HG02981 (cell line): ENCODE results near the gene USH2A.

Experiments
- ATAC-seq: cut with Tn5 transposase; IDR thresholded peaks from one replicate; pipeline ENCODE4 v1.9.1; 2021; ENCODE audit warnings: mild to moderate bottlenecking, moderate library complexity; ENCODE audit not compliant: unreplicated experiment

The USH2A gene

DNA sequence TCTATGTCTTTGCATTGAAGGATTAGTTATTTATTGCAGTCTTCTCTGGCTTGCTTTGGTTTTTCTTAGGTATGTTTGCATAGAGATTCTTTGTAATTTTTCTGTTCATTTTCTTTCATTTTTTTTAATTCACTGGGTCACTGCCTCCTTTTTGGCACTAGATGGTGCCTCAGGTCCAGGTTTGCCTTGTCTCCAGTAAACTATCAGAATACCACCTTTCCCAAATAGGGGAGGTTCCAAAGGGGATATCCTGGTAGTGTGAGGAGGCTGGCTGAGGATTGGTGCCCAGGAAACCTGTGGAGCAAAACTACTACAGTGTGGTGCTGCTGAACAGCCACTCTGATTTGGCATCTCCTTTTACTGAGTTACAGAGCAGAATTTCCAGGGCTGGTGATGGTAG, 599.0 kb downstream of the USH2A start:
- no peak for ATAC-seq

- no peak for ATAC-seq
These were observed 604.1 kb downstream of the USH2A start for GRCh38 chr1:215819114-215819513.

- no peak for ATAC-seq
These were observed 615.3 kb downstream of the USH2A start for GRCh38 chr1:215807911-215808436.

- ATAC-seq = no peak
These were observed 616.0 kb downstream of the USH2A start for GRCh38 chr1:215807218-215807617.

DNA sequence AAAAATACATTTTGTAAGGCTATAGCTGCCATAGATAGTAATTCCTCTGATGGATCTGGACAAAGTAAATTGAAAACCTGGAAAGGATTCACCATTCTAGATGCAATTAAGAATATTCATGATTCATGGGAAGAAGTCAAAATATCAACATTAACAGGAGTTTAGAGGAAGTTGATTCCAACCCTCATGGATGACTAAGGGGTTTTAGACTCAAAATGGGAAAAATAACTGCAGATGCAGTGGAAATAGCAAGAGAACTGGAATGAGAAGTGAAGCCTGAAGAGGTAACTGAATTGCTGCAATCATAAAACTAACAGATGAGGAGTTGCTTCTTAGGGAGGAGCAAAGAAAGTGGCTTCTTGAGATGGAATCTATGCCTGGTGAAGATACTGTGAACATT, 625.4 kb downstream of the USH2A start:
- no peak for ATAC-seq

DNA sequence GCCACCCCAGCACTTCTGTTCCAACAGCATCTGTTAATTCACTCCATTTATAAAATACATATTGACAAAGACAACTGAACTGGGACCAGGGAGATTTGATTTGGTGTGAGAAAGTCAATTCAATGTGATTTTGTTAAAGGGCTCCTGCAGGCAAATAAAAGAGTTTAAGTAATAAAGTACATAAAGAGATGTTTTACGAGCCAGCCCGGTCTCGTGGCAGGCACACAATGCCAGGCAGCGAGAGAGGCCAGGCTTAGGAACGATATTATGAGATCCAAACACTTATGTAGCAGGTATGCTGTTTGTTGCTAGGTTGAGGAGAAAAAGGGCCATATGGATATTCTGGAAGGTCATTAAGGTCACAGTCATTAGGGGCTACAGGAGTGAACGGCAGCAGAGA, 629.1 kb downstream of the USH2A start:
- ATAC-seq = no peak

- no peak for ATAC-seq
These were observed 630.1 kb downstream of the USH2A start for GRCh38 chr1:215793180-215793579.

- ATAC-seq = no peak
These were observed 630.8 kb downstream of the USH2A start for GRCh38 chr1:215792446-215792845.

- ATAC-seq = no peak
These were observed 633.3 kb downstream of the USH2A start for GRCh38 chr1:215789981-215790380.

DNA sequence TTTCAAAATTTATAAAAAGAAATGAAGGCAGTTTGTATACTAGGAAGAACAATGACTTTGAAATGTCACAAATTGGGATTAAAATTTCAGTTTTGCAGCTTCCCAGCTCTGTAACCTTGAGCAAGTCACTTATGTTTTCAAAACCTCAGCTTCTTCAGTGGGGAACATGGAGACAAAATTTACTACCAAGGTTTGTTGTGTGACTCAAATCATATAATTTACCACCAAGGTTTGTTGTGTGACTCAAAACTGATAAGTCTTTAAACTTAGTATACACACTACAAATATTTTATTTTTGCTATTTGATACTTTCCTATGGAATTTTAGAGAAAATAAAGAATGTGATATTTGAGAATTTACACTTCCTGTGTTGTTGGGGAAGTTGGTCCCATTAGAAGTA, 636.3 kb downstream of the USH2A start:
- ATAC-seq = no peak

- ATAC-seq = no peak
These were observed 642.6 kb downstream of the USH2A start for GRCh38 chr1:215780641-215781040.

- no peak for ATAC-seq
These were observed 643.1 kb downstream of the USH2A start for GRCh38 chr1:215780139-215780538.

- no peak for ATAC-seq
These were observed 643.5 kb downstream of the USH2A start for GRCh38 chr1:215779729-215780128.

DNA sequence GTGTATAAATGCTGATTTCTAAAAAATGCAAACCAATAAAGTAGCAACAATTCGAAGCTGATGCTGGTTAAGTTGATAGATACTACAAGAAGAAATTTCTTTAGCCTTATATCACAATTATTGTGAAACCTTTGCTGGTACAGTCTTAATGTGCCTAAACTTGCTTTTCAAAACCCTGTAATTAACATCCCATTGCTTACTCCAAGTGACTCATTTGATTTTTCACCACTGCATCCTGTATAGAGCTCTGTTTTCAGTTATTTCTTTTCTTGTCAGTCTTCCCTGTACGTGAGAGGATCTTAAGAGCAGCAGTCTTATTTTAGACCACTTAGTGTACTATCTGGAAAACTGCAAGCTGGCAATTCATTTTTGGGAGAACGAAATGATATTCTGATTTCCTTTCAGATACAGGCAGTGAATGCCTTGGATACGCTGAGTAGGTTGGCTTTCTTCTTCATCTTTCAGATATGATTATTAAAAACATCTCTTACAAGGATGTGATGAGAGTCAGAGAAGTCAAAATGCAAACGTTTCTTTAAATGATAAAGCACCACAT, 645.8 kb downstream of the USH2A start:
- ATAC-seq = no peak

GRCh38 chr1:215776336-215776735, 646.9 kb downstream of the USH2A start:
- ATAC-seq = no peak

DNA sequence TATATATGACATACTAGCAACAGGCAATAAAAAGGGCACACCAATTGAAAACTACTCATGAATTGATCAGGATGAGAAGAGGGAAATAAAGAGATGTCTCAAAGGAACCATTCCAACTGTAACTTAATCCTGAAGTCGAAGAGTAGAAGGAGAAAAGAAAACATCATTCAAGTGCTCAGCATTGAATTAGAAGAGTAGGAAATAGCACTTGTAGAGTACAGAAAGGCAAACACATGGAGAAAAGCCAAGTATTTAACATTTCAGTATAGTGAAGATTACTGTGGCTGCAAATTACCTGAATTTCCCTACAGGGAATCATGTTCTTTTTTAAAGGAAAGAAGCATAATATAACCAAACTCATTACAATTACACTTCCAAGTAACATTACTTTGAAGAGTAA, 651.1 kb downstream of the USH2A start:
- ATAC-seq = no peak

DNA sequence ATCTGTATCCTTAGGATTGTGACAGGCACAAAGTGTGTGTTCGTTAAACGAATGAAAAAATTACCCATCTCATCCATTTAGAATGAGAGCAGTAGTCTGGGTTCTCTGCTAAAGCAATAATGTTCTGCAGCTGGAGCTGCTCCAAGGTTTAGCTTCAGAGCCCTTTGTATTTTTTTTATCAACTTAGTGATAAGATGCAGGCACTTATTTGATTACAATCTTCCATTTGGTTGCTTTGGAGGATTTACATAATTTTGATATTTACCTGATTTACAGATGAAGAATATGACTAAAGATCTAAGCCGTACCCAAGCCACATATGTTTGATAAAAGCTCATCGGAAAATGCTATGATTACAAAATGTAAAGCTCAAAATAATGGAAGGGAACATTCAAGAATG, 654.9 kb downstream of the USH2A start:
- ATAC-seq = no peak

DNA sequence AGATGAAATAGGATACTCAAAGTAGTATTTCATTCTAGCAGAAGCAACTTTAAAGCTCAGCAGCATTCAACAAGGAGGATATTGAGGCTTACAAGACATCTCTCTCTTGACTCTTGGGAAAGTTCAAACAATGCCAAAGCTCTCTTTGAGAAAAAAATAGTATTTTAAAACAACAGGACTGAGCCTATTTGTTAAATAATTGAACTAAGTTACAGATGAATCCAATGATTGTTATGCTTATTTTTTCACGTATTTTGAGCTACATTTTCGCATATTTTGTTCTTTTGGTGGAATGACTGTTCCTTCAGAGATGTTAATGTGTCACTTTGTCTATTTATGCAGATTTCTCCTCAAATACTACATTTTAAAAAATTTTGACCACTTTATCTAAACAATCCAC, 655.5 kb downstream of the USH2A start:
- ATAC-seq = no peak

GRCh38 chr1:215766521-215766920, 656.7 kb downstream of the USH2A start:
- no peak for ATAC-seq

DNA sequence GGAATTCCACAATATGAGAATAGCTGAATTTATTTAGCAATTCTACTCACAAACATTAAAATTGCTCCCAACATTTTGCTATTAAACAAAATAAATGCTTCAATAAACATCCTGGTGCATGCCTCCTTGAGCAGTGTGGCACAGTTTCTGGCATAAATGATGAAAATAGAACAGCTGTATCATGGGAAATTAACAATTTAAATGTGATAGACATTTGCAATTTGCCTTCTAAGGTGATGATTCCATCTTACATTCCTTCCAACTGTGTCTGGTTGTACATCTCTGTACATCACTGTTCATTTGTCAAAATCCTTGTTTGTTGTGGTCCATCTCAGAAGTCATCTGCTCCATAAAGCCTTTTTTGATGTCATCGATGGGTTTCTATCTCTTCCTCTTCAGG, 657.4 kb downstream of the USH2A start:
- no peak for ATAC-seq

DNA sequence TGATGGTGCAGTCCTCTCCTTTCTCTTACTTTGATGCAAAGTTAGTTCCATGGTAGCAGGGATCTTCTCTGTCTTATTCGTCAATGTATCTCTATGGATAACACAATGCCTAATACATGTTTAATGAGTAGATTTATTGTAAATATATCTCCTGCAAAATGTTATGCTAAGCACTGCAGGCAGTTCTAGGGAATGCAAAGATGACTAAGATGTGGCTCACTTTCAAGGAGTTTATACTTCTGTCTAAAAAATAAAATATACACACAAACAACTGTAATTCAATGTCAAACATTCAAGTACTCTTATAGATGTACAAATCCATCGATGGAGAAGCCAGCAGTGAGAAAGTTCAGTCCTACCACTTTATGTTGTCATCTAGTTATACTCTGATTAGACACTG, 661.8 kb downstream of the USH2A start:
- no peak for ATAC-seq

DNA sequence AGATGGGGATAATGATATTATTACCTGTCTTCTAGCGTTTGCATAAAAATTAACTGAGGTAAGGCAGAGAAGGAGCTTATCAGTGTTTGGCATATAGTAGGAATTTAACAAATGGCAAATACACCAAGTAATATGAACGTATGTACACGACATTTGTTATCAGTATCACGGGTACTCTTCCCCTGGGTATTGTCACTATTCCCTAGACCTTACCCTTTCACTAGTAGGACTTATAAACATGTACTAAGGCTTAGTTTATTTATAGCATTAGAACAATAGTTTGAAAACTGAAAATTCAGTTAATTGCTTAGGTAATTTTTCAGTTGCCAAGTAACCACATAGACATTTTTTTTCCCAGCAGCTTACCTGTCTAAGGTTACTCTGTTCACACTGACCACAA, 669.1 kb downstream of the USH2A start:
- no peak for ATAC-seq

DNA sequence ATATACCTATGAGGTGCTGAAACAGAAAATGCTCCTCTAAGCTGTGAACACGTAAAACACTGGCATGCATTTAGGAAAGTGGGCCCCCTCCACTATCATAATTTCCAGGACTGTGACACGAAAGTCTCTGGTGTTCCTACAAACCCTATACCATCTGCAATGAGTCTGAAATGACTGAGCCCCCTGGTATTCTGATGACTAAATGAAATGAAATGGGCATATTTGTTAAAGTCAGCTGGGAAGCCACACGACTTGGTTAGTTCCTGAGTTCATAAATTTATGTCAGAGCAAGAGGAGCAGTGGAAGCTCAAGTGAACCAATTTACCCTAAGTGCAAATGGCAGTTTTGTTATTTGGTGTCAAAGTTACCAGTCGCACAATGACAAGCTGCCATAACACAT, 673.8 kb downstream of the USH2A start:
- no peak for ATAC-seq
